Spleen (tissue), 7 donors: ENCODE data around the gene ETS2.

Experiments used
- POLR2A ChIP-seq, 3 donors: fragments of 450-650 bp; IDR thresholded peaks; one replicate each; pipeline ENCODE4 v1.5.1; 2017; ENCODE audit warnings: antibody characterized with exemption in 3 of 3, mild to moderate bottlenecking in 1 of 3
- POLR2AphosphoS5 ChIP-seq, 3 donors: sonication (generic); formaldehyde crosslinking; IDR thresholded peaks; one replicate each; pipeline ENCODE4 v1.5.1; 2017; ENCODE audit warnings: antibody characterized with exemption in 3 of 3
- TF ChIP-seq, protein P1 (sequence below), 11 experiments: fragments of 200-600 bp in 7 of 11; fragments of 450-650 bp in 4 of 11; sonication (generic) in 4 of 11; IDR thresholded peaks in 8 of 11; conservative IDR thresholded peaks in 3 of 11; 1 replicate in 7 of 11; 2 replicates in 4 of 11; pipeline versions ENCODE4 v1.4.0 to v1.8.0; 2016 to 2021; ENCODE audit warnings: antibody characterized with exemption in 11 of 11, inconsistent platforms in 4 of 11, mild to moderate bottlenecking in 1 of 11
- donor health status: DM: no; HTN: no; CAD: no; lungs with moderate emphysema.
- donor health status: DM: no; HTN: no; CAD: no.
- donor health status: DM: no; HTN: no; CAD: no.

DNA sequence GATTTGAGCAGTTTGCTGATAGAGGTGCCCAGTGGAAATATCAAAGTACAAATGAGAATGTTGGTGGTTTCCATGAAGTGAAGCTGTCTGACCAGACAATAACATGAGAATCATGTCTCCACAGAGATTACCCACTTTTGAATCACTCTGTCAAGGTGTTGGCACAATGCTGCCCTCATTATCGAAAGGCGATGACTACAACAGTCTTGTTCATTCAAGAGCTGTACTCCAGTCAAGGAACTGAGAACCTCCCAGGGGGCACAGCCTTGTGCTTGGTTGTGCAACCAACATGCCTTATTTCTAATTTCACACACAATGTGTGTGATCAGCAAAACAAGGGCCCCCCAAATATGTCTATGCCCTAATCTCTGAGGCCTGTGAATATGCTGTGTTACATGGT, 35.7 kb downstream of the ETS2 start:
- TF ChIP-seq, protein P1, sequence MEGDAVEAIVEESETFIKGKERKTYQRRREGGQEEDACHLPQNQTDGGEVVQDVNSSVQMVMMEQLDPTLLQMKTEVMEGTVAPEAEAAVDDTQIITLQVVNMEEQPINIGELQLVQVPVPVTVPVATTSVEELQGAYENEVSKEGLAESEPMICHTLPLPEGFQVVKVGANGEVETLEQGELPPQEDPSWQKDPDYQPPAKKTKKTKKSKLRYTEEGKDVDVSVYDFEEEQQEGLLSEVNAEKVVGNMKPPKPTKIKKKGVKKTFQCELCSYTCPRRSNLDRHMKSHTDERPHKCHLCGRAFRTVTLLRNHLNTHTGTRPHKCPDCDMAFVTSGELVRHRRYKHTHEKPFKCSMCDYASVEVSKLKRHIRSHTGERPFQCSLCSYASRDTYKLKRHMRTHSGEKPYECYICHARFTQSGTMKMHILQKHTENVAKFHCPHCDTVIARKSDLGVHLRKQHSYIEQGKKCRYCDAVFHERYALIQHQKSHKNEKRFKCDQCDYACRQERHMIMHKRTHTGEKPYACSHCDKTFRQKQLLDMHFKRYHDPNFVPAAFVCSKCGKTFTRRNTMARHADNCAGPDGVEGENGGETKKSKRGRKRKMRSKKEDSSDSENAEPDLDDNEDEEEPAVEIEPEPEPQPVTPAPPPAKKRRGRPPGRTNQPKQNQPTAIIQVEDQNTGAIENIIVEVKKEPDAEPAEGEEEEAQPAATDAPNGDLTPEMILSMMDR (IDR thresholded peaks at IDR 0.05 in 8 of 11, conservative IDR thresholded peaks at IDR 0.05 in 3 of 11): no peak
- no peak for TF ChIP-seq POLR2A (IDR thresholded peaks at IDR 0.05)
- TF ChIP-seq POLR2AphosphoS5 (IDR thresholded peaks at IDR 0.05): no peak
